Measurements from ENCODE around the gene SUN3.

GRCh38 chr7:47970761-47971160, 58.1 kb downstream of the SUN3 start:
- TF ChIP-seq SMC3 (IDR thresholded peaks at IDR 0.05; ENCODE audit: low read depth, low read length) (no peak), CTCF (conservative IDR thresholded peaks at IDR 0.05; ENCODE audit: low read depth, low read length) (no peak), POLR2A (IDR thresholded peaks at IDR 0.05; ENCODE audit: low read depth, low read length) (no peak), RAD21 (IDR thresholded peaks at IDR 0.05; ENCODE audit: low read length) (no peak), CHD1 (IDR thresholded peaks at IDR 0.05; ENCODE audit: low read depth, low read length) (no peak)
